EH (cell line): ENCODE measurements around the gene SOX9.

Experiments
- DNase-seq: peaks from one replicate; pipeline ENCODE4 v3.0.0-alpha.2; 2015; ENCODE audit warnings: low read depth

The SOX9 gene

GRCh38 chr17:72120642-72121163 lies at the start of gene SOX9:
TSS of gene SOX9 (plus strand) at chr17:72121020. CDS start at chr17:72121392, 372 bp downstream.
- DNase-seq, result peak; percentile 92

- no peak for DNase-seq
These were observed 49.5 kb upstream of the SOX9 start for GRCh38 chr17:72071330-72071729.

GRCh38 chr17:72075995-72076677 lies 44.7 kb upstream of the SOX9 start:
- DNase-seq, result no peak

DNA sequence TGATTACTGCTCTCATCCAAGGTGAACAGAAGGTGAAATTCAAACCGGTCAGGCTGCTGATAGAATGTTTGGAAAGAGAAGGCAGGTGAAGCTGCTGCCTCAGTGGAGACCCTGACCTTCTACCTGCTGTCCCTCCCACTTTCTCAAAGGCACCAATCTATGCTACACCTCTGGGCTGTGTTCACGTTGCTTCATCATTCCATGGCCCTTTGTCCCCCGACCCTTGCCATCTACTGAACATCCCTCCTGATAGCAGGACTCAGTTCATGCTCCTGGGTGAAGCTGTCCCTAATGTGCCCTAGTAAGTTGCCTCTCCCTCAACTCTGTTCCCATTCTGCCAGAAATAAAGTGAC lies 44.2 kb upstream of the SOX9 start:
- DNase-seq, result no peak

DNA sequence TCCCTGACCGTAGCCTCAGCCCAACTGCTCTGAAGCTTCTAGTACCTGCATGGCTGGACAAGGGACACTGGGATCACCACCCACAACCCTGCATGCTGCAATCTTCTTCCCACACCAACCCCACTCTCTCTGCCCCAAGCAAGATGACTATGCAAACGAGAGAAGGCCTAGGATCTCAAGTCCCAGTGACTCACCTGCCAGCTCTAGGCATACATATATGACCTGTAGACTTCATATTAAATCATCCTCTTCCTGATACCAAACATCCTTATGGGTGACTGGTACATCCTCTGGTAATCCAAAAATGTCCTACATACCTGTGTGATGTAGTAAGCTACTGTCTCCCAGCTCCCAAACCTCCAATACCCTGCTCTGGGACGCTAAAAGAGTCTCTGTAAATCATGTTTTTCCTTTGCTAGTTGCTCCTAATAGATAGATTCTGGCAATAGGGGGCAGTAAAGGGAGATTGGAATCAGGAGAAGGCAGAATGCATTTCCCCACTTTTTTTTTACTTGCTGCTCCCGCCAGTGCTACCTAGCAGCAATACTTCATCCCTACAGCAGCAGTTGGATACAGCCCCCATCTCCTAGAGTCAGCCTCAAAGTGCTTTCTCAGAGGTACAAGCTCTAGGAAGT lies 43.4 kb upstream of the SOX9 start:
- DNase-seq, result no peak

- no peak for DNase-seq
These were observed 41.1 kb upstream of the SOX9 start for GRCh38 chr17:72079700-72080099.

- DNase-seq, result no peak
These were observed 32.9 kb upstream of the SOX9 start for GRCh38 chr17:72087876-72088275.

DNA sequence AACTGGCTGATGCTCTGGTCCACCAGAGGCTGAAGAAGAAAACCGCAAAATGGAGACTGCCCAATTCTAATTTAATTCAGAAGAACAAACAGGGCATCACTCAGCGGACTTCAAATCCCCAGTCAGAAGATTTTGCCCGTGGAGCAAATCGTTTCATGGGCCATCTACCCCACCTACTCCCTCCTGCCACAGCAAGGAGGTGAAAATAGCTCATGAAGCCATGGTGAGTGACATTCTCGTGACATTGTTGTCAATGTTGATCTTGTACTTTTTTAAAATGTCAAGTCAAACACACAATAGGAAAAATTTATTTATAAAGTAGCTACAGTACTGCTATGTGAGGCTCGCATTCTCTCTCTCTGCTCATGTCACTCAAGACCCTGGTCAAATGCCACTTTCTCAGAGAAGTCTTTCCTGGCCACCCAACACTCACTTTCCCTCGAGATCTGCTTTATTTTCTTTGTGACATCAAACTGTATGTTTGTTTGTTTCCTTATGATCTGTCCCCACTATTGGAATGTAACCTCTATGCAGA lies 31.3 kb upstream of the SOX9 start:
- no peak for DNase-seq

GRCh38 chr17:72090108-72090507 lies 30.7 kb upstream of the SOX9 start:
- no peak for DNase-seq

DNA sequence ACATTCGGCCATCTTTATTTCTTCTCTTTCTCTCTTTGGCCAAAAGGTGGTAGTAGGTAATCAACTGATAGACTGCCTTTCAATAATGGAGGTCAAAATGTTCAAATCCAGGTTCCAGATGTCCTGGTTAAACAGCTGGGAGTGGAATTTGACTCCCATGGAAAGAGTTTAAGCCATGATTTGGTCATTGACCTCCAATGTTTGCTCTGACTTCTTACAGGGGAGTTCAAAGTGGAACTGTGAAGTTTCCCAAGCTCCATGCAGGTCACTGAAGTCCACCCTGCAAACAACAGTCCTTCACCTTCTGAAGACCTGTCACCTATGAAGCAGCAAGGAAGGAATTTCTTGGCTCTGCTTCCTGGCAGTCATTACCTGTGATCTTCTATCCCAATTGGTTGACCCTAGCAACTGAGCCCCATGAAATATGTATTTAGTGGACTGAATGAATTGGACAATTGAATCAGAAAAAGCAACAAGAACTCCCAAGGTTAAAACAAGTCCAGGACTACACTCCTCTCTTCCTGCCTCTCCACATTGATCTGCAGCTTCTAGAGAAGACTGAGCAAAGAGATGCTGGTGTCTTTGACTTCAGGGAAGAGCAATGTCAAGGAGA lies 28.0 kb upstream of the SOX9 start:
- DNase-seq, result no peak

DNA sequence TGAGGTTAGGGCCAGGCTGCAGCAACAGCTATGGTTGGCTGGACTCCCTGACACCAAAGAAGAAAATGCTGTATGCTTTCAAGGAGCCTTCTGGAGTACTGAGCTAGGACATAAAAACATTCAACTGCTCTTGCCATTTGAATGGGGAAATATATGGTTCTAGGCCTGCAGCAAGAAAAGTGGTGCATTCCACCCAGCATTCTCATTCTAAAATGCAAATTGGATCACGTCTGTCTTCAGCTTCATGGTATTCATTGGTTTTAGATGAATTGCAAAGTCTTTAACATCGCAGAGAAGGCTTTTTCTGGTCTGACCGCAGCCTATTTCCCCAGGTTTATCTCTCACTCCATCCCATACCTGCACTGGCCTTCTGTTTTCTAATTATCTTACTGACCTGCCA lies 27.1 kb upstream of the SOX9 start:
- no peak for DNase-seq

- DNase-seq, result no peak
These were observed 25.5 kb upstream of the SOX9 start for GRCh38 chr17:72095316-72095715.

- no peak for DNase-seq
These were observed 23.7 kb upstream of the SOX9 start for GRCh38 chr17:72097144-72097543.

DNA sequence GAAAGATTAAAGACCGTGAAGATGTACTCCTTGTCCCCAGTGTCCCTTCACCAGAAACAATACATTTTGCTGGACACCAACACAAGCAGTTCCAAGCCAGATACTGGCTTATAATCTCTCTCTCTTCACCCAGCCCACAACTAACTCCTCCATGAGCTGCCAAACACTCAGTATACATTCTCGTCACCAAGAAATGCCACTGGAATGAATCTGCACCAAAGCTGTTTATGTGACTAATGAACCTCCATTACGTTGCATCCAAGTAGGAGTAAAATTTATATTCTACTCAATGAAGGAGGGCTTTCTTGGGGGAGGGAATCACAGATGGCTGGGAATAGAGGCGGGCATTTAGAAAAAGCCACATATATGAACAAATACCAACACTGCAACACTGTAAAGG lies 20.9 kb upstream of the SOX9 start:
- DNase-seq, result peak; percentile 14

DNA sequence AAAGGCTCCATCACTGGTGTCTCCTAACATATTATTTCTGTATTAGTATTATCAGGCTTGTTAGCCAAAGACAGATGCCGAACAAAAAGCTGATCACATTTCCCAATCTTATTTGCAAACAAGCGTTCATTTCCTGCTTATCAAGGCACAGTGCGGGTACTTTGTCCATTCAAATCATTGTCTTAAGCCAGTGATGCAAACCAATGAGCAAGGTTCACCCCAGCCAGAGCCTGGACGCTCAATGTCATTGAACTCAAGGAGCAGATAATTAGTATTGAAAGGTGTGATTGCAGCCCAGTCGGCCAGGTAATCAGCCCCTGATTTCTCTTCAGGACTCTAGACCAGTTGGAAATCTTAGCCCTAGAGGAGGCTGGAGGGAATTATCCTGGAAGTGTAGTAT lies 20.4 kb upstream of the SOX9 start:
- no peak for DNase-seq

DNA sequence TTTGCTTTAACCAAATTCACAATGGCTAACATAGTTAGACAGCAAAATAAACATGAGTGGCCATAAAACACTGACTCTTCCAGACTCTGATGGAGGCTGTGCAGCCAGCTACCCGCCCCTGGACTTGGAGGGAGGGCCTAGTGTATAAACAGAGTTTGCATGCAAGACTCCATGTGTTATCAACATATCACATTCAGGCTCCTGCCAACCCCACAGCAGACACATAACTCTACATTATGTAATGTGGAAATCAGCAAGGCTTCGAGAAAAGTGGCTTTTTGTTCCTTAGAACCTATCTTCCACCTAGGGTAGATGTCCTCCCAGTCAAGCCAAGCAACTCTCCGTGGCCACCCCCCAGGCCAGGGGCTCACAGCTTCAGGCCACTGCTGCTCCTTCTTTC lies 19.3 kb upstream of the SOX9 start:
- DNase-seq, result no peak

- DNase-seq, result no peak
These were observed 18.5 kb upstream of the SOX9 start for GRCh38 chr17:72102366-72102765.

GRCh38 chr17:72104164-72104862 lies 16.5 kb upstream of the SOX9 start:
- no peak for DNase-seq

GRCh38 chr17:72104863-72105234 lies 16.0 kb upstream of the SOX9 start:
- no peak for DNase-seq

GRCh38 chr17:72107100-72107499 lies 13.7 kb upstream of the SOX9 start:
- no peak for DNase-seq

DNA sequence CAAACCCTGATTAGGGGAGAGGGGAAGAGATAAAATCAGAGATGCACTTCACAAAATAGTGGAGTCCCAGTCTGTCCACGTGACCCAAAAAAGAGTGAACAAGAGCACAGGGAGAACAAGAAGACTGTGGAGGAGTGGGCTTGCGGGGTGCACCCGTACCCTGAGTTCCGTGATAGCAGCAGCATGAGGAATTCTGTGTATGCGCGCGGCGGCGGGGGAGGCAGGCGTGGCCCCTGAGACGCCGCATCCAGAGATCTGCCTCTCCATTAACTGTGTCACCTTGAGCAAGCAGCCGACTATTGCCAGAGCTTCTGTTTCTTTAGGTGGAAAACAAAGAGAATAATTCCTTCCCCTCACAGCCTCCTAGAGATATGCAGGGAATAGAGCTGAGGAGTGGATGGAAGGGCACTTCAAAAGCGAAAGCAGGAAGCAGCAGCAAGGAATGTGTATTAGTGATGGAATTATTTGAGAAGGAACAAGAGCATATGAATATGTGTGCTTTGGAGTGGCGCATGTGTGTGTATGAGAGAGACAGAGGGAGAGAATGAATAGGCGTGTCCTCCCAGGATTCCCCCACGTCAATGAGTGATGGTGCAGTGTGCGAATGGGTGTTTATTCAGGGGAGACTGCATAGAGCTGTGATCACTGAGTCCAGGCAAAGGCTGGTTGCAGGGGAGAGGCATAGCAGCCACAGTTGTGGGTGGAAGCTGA lies 10.4 kb upstream of the SOX9 start:
- no peak for DNase-seq

- DNase-seq, result no peak
These were observed 9.9 kb upstream of the SOX9 start for GRCh38 chr17:72110942-72111318.
